Uterus (tissue), 2 donors: Measurements from ENCODE around the gene ASCL1.

Source experiments
- CTCF ChIP-seq, 4 experiments: fragments of 200-600 bp in 2 of 4; fragments of 450-650 bp in 2 of 4; sonication (generic) in 2 of 4; IDR thresholded peaks; one replicate each; pipeline ENCODE4 v1.5.1; 2016 to 2019; ENCODE audit warnings: antibody characterized with exemption in 4 of 4, mild to moderate bottlenecking in 2 of 4, moderate library complexity in 1 of 4
- POLR2A ChIP-seq, 2 donors: fragments of 450-650 bp; IDR thresholded peaks; one replicate each; pipeline ENCODE4 v1.6.1; 2016; ENCODE audit warnings: antibody characterized with exemption in 2 of 2, mild to moderate bottlenecking in 1 of 2, moderate library complexity in 1 of 2

GRCh38 chr12:102910792-102911191 lies 46.7 kb upstream of the ASCL1 start:
- no peak for TF ChIP-seq CTCF (IDR thresholded peaks at IDR 0.05)
- TF ChIP-seq POLR2A (IDR thresholded peaks at IDR 0.05), result no peak
